Stimulated activated CD8-positive, alpha-beta memory T cell treated with anti-CD3 and anti-CD28 coated beads, Interleukin-15, amount 100 ng/mL, for 4 hours (primary cell): Measurements from ENCODE around the gene AMOTL1.

Experiments
- DNase-seq, 2 donors: peaks; one replicate each; pipeline ENCODE4 v3.0.0-alpha.2; 2020; ENCODE audit warnings: low read depth in 2 of 2

Gene AMOTL1

GRCh38 chr11:94742665-94743064, 25.5 kb upstream of the AMOTL1 start:
- no peak for DNase-seq

GRCh38 chr11:94746721-94747120, 21.4 kb upstream of the AMOTL1 start:
- DNase-seq: no peak

- DNase-seq: no peak
Measured at GRCh38 chr11:94747146-94747545, 21.0 kb upstream of the AMOTL1 start.

- DNase-seq: no peak
Measured at GRCh38 chr11:94747601-94748041, 20.5 kb upstream of the AMOTL1 start.

- DNase-seq: no peak
Measured at GRCh38 chr11:94749369-94749768, 18.8 kb upstream of the AMOTL1 start.

- no peak for DNase-seq
Measured at GRCh38 chr11:94750319-94751217, 17.6 kb upstream of the AMOTL1 start.

GRCh38 chr11:94751218-94751609, 16.9 kb upstream of the AMOTL1 start:
- no peak for DNase-seq

GRCh38 chr11:94751786-94752185, 16.4 kb upstream of the AMOTL1 start:
- no peak for DNase-seq

GRCh38 chr11:94753630-94754029, 14.5 kb upstream of the AMOTL1 start:
- DNase-seq: no peak

- DNase-seq: no peak
Measured at GRCh38 chr11:94754335-94754734, 13.8 kb upstream of the AMOTL1 start.

GRCh38 chr11:94754819-94755218, 13.3 kb upstream of the AMOTL1 start:
- no peak for DNase-seq

- DNase-seq: no peak
Measured at GRCh38 chr11:94755494-94755893, 12.7 kb upstream of the AMOTL1 start.

GRCh38 chr11:94757037-94757735, 11.0 kb upstream of the AMOTL1 start:
- DNase-seq: no peak

GRCh38 chr11:94758666-94759065, 9.5 kb upstream of the AMOTL1 start:
- no peak for DNase-seq

- DNase-seq: no peak
Measured at GRCh38 chr11:94759522-94759921, 8.6 kb upstream of the AMOTL1 start.

GRCh38 chr11:94760296-94760695, 7.9 kb upstream of the AMOTL1 start:
- no peak for DNase-seq

GRCh38 chr11:94762208-94762607, 5.9 kb upstream of the AMOTL1 start:
- DNase-seq: no peak

GRCh38 chr11:94762995-94763394, 5.2 kb upstream of the AMOTL1 start:
- DNase-seq: no peak

- no peak for DNase-seq
Measured at GRCh38 chr11:94766713-94767206, 1.4 kb upstream of the AMOTL1 start.

GRCh38 chr11:94767291-94767690, 865 bp upstream of the AMOTL1 start:
- DNase-seq: no peak

GRCh38 chr11:94768602-94769541, 716 bp downstream of the AMOTL1 start:
- no peak for DNase-seq

GRCh38 chr11:94769880-94770279, 1.7 kb downstream of the AMOTL1 start:
- DNase-seq: no peak
